Fibroblast of pulmonary artery (primary cell): ENCODE results near the gene IFNLR1.

Source experiments
- DNase-seq: peaks from one replicate; pipeline ENCODE4 v3.0.0-alpha.2; 2010; ENCODE audit warnings: low read depth
- H3K4me3 ChIP-seq: replicated peaks from 2 replicates; pipeline ENCODE4 v1.5.1; 2011; ENCODE audit warnings: low read depth, mild to moderate bottlenecking, control low read depth, low read length, moderate library complexity
- CTCF ChIP-seq: IDR thresholded peaks from 2 replicates; pipeline ENCODE4 v1.5.1; 2011; ENCODE audit warnings: mild to moderate bottlenecking, control low read depth, low read length, inconsistent platforms; ENCODE audit errors: missing control alignments

The IFNLR1 gene

GRCh38 chr1:24224761-24225160 is 37.7 kb upstream of the IFNLR1 start:
- DNase-seq = no peak
- no peak for TF ChIP-seq CTCF
- H3K4me3 ChIP-seq = no peak overlapping the region

GRCh38 chr1:24224086-24224485 is 37.0 kb upstream of the IFNLR1 start:
- DNase-seq = no peak
- no peak for TF ChIP-seq CTCF
- H3K4me3 ChIP-seq = no peak overlapping the region

GRCh38 chr1:24222793-24223192 is 35.7 kb upstream of the IFNLR1 start:
- DNase-seq = no peak
- no peak for TF ChIP-seq CTCF

GRCh38 chr1:24222008-24222605 is 35.0 kb upstream of the IFNLR1 start:
- TF ChIP-seq CTCF = no peak
- H3K4me3 ChIP-seq = no peak overlapping the region
- DNase-seq = no peak

More at GRCh38 chr1:24222793-24223192, 35.7 kb upstream of the IFNLR1 start:
- H3K4me3 ChIP-seq = no peak overlapping the region

GRCh38 chr1:24221246-24221645 is 34.2 kb upstream of the IFNLR1 start:
- no peak for TF ChIP-seq CTCF
- no peak for DNase-seq
- no peak overlapping the region for H3K4me3 ChIP-seq

- TF ChIP-seq CTCF = no peak
- no peak overlapping the region for H3K4me3 ChIP-seq
- DNase-seq = no peak
Observed at GRCh38 chr1:24216276-24217074, 29.4 kb upstream of the IFNLR1 start.
